HG03095 (cell line): ENCODE data around the gene ZMYND19.
A peak's percentile ranks its signal among the peaks of the same experiment; 100 is the strongest.
"Not testable (repeated sequence)": the region's sequence is repeated elsewhere in the genome, so short reads cannot be mapped to it uniquely, and the experiment has no call there.

Experiments used
- ATAC-seq: cut with Tn5 transposase; IDR thresholded peaks from one replicate; pipeline ENCODE4 v1.9.1; 2021; ENCODE audit warnings: moderate library complexity; ENCODE audit not compliant: unreplicated experiment

The ZMYND19 gene

GRCh38 chr9:137564134-137564533 lies 26.2 kb downstream of the ZMYND19 start:
- ATAC-seq = no peak

GRCh38 chr9:137558127-137558526 lies 32.2 kb downstream of the ZMYND19 start:
- ATAC-seq = no peak

GRCh38 chr9:137556069-137556838 lies 34.1 kb downstream of the ZMYND19 start:
- no peak for ATAC-seq

GRCh38 chr9:137555179-137555578 lies 35.1 kb downstream of the ZMYND19 start:
- ATAC-seq = no peak

- ATAC-seq = no peak
These were observed 36.0 kb downstream of the ZMYND19 start for GRCh38 chr9:137554349-137554748.

GRCh38 chr9:137553654-137554053 lies 36.7 kb downstream of the ZMYND19 start:
- not testable (repeated sequence) for ATAC-seq

- peak; percentile 7 for ATAC-seq
These were observed 38.1 kb downstream of the ZMYND19 start for GRCh38 chr9:137552022-137552768.

GRCh38 chr9:137551264-137552021 lies 38.9 kb downstream of the ZMYND19 start, which contains the start of gene MRPL41:
Gene MRPL41, plus strand, starts transcription at chr9:137551879. Its CDS starts 203 bp downstream, at chr9:137552082.
- ATAC-seq = peak; percentile 70

- not testable (repeated sequence) for ATAC-seq
These were observed 39.4 kb downstream of the ZMYND19 start for GRCh38 chr9:137550958-137551263.

GRCh38 chr9:137550231-137550621 lies 40.1 kb downstream of the ZMYND19 start, which contains the start of gene PNPLA7:
Gene PNPLA7, minus strand, starts transcription at chr9:137550402. Its CDS starts 205 bp downstream, at chr9:137550197.
- ATAC-seq = no peak

- no peak for ATAC-seq
These were observed 42.4 kb downstream of the ZMYND19 start for GRCh38 chr9:137547687-137548543.

GRCh38 chr9:137545123-137545522 lies 45.2 kb downstream of the ZMYND19 start:
- no peak for ATAC-seq

GRCh38 chr9:137544176-137544760 lies 46.0 kb downstream of the ZMYND19 start:
- no peak for ATAC-seq

GRCh38 chr9:137543237-137543963 lies 46.9 kb downstream of the ZMYND19 start:
- ATAC-seq = no peak

GRCh38 chr9:137542486-137542885 lies 47.8 kb downstream of the ZMYND19 start:
- no peak for ATAC-seq

- no peak for ATAC-seq
These were observed 49.8 kb downstream of the ZMYND19 start for GRCh38 chr9:137540536-137540935.

GRCh38 chr9:137538058-137538457 lies 52.3 kb downstream of the ZMYND19 start:
- ATAC-seq = no peak

- not testable (repeated sequence) for ATAC-seq
These were observed 53.6 kb downstream of the ZMYND19 start for GRCh38 chr9:137536594-137537131.

GRCh38 chr9:137535120-137535428 lies 55.2 kb downstream of the ZMYND19 start:
- no peak for ATAC-seq
